GM18498 (cell line): Measurements from ENCODE around the gene GCNT2.
"Not testable (repeated sequence)": the region's sequence is repeated elsewhere in the genome, so short reads cannot be mapped to it uniquely, and the experiment has no call there.

Experiments
- ATAC-seq: cut with Tn5 transposase; IDR thresholded peaks from one replicate; pipeline ENCODE4 v1.9.1; 2021; ENCODE audit warnings: mild to moderate bottlenecking, moderate library complexity; ENCODE audit not compliant: unreplicated experiment

Gene GCNT2

DNA sequence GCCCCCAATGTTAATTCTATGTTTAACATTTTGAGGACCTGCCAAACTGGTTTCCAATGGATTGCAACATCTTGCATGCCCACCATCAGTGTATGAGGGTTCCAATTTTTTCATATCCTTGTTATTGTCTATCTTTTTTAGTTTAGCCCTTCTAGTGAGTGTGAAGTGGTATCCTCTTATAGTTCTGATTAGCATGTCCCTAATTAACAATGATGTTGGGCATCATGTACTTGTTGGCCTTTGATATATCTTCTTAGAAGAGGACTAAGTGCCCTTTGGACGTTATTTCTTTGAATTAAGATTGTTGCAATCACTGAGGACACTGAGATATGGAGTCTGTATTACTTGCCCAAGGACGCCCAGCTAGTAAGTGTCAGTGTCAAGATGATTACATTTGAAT is 22.3 kb downstream of the GCNT2 start:
- ATAC-seq: no peak

DNA sequence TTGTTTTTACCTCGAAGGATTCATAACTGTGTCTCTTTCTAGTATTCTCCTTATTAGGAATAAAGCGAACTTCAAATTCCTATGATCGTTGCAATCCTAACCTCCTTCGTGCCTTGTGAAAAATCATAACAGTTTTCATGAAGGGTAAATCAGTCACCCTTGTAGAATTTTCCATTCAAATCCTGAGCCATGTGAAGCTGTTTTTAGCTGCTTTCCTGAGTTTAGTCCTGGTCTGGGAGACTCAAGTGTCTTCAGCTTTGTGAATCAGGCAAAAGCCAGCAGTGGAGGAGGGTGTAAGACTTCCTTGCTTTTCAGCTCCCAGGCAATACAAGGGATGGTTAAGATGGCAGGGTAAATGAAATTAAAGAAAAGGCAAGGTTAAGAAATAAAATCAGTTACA is 24.3 kb downstream of the GCNT2 start:
- ATAC-seq: no peak

DNA sequence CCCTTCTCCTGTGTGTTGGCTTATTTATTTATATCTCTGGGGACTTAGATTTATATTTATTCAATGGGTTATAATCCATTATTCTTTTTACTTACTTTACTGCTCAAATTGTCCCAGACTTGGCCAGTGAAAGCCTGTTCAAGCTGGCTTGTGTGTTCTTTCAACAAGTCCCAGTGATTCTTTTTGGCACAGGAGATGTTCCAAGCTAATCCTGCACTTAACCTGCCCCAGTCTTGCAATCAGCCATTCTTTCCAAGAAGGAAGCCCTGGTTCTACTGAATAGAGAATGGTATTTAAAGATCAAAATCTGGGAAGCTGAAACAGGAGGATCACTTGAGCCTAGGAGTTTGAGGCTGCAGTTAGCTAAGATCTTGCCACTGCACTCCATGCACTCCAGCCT is 26.7 kb downstream of the GCNT2 start:
- no peak for ATAC-seq

DNA sequence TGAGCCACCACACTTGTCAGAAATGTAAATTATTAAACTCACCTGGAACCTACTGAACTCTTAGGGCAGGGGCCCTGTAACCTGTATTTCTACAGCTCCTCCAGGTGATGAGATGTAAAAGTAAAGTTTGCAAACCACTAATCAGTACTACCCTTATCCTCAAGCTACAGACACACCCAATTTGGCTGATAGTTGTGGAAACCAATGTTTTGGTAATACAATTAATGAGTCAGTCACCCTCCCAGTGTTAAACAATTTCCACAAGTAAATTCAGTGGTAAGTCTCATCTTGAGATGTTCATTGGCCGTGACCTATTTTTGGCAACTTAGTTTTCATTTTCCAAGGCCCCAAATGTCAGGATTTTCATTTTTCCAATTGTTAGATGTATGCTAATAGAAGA is 29.6 kb downstream of the GCNT2 start:
- no peak for ATAC-seq

DNA sequence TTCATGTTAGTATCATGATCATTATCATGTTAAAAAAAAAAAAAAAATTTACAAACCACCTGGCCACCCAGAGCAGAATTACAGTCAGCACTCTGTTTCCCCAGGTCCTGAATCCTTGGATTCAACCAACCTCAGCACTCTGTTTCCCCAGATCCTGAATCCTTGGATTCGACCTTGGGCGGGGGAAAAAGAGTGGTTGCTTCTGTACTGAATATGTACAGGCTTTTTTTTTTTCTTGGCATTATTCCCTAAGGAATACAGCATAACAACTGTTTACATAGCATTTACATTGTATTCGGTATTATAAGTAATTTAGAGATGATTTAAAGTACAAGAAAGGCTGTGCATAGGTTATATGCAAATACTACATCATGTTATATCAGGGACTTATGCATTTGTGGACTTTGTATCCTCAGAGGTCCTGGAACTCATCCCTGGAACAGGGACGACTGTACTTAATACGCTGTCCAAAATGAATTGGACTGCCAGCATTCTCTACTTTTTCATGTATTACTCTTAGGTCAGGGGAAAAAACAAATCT is 31.2 kb downstream of the GCNT2 start:
- no peak for ATAC-seq

DNA sequence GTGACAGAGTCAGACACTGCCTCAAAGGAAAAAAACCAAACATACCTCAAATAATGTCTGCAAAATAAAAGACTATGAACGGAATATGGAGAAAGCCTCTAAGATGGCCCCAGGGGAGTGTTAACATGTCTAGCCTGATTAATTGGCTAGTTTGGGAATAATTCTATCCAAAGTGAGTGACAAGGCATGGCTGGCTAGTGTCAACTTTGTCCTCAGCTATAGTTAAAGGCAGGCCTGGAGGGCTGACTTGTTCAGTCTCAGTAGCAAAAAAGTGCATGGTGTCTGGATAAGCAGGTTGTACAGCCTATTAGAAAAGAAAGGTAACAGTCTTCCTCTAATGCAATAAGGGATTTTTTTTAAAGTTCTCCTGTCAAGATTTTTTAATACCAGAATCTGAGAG is 32.7 kb downstream of the GCNT2 start:
- ATAC-seq: no peak

DNA sequence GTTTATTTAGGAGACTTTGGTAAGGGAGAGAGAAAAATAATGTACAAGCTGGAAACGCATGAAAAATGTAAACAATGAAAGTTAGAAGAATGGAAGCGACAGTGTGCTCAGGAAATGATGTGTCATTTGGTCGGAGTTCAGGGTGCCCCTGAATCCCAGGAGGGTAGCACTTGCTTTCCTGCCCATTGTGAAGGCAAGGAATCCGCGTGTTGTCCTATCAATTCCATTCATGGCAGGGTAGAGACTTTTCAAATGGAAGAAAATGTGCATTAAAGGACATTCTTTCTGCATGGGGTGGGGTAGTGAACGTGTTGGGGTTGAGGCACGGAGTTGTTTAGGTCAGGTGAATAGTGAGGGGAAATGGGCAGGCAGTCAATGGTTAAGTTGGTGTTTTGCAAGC is 33.7 kb downstream of the GCNT2 start:
- no peak for ATAC-seq

DNA sequence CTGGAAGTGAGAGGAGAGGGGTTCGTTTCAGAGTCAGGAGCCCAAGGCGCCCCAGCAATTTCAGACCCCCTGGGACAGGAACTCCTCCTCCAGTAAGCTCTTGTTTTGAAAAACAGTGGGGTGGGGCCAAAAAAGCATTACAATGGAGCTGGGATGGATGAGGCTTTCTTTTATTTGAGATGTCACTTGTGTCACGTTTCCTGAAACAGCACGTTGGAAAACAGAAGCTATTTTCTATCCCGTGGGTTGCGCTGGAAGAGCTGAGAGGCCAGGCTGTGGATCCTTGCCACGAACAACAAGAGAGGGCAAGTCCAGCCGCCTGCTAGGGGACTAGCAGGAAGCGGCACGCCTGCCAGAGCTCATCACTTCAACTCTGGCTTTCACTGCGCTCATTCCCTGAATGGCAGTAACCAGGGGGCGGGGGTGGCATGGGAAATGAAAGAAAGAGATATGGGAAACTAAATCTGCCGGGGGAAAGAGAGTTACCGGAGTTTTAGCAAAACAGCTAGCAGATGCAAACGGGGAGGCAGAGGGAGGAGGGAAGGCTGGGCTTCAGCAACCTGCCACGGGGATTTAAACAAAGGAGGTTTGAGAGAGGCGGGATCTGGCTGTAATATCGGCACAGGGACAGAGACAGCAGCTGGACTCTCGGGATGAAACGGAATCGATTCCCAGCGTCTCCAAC is 34.6 kb downstream of the GCNT2 start:
- ATAC-seq: no peak

DNA sequence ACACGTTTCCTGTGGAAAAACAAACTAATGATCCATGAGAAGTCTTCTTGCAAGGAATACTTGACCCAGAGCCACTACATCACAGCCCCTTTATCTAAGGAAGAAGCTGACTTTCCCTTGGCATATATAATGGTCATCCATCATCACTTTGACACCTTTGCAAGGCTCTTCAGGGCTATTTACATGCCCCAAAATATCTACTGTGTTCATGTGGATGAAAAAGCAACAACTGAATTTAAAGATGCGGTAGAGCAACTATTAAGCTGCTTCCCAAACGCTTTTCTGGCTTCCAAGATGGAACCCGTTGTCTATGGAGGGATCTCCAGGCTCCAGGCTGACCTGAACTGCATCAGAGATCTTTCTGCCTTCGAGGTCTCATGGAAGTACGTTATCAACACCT is 35.4 kb downstream of the GCNT2 start:
- no peak for ATAC-seq

DNA sequence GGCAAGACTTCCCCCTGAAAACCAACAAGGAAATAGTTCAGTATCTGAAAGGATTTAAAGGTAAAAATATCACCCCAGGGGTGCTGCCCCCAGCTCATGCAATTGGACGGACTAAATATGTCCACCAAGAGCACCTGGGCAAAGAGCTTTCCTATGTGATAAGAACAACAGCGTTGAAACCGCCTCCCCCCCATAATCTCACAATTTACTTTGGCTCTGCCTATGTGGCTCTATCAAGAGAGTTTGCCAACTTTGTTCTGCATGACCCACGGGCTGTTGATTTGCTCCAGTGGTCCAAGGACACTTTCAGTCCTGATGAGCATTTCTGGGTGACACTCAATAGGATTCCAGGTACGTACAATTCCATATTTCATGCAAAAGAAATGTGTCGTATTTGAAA is 35.8 kb downstream of the GCNT2 start:
- ATAC-seq: no peak

DNA sequence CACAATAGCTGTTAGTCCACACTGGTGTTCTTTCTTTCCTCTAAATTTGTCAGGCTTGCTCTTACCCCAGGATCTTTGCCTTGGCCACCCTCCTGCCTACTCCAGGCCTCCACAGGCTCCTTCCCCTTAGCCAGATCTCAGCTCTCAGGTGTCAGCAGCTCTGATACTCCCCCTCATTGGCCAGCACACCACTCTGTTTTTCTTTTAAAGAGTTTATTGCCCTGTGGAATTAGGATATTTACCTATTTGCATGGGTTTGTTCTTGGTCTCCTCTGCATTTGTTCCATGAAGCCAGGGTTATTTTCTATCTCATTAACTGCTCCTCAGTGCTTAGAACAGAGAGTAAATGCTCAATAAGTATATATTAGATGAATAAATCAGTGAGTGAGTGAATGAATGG is 36.8 kb downstream of the GCNT2 start:
- ATAC-seq: no peak

DNA sequence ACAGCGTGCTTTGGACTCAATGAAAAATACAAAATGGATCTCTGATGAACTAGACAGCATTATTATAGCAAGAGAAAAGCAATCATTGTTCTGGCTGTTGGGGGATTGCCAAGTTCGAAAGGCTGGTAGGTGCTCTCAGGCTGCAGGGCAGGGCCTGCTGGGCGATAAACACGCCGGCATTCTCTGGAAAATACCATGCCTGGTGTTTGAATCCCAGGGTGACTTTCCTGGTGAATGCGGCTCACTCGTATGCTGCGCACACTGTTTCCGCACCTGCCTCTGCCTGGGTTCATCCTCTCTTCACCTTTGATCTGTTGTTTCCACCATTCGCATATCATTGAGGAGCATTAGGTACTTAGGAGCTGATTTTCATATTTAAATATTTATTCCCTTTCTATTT is 37.4 kb downstream of the GCNT2 start:
- ATAC-seq: no peak

DNA sequence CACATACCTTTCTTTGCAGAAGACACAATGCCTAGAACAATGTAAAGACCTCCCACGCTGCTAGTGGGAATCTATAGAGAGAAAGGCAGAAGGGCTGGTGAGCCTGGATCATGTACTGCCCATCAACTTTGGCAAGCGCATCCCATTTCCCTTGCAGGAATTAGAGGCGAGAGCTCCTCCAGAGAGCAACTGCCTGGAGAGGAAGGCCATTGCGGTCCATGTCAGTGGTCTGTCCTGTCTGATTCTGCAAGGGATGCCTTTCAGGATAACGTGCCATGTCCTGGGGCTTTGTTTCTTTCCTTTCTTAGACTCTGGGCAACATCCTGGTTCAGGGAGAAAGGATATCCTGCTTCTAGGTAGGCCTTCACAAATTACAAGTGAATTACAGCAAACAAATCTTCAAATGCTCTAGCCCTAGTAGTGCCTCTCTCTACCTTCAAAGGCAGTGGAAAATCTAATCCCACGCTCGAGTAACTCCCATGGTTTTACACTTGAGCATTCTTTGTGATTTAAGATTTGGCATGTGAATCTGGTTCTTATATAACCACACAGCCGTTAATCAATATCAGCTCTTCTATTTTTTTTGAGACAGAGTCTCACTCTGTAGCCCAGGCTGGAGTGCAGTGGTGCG is 38.5 kb downstream of the GCNT2 start:
- ATAC-seq: no peak

DNA sequence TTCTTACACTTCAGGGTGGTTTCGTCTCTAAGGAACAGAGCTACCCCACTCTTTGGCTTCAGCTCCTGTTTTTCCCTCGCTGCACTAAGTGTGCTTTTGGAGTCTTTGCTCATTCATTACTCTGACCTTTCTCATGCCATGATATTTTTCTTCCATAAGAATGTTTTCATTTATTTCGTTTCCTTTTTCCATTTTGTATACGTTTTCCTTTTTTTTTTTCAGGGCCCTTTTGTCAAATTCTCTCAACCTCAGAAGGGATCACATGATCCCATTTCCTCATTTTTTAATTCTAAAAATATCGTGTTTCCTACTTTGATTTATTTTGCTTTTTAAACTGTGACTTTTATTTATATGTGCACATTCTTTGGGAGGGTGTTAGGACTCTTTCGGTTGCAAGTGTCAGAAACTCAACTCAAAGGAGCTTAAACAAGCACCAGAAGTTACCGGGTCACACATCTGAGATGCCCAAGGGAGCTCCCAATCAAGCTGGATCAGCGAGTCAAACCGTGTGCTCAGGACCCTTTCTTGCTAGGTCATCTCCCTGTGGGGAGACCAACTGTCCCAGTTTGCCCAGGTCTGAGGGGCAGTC is 40.6 kb downstream of the GCNT2 start:
- ATAC-seq: no peak

DNA sequence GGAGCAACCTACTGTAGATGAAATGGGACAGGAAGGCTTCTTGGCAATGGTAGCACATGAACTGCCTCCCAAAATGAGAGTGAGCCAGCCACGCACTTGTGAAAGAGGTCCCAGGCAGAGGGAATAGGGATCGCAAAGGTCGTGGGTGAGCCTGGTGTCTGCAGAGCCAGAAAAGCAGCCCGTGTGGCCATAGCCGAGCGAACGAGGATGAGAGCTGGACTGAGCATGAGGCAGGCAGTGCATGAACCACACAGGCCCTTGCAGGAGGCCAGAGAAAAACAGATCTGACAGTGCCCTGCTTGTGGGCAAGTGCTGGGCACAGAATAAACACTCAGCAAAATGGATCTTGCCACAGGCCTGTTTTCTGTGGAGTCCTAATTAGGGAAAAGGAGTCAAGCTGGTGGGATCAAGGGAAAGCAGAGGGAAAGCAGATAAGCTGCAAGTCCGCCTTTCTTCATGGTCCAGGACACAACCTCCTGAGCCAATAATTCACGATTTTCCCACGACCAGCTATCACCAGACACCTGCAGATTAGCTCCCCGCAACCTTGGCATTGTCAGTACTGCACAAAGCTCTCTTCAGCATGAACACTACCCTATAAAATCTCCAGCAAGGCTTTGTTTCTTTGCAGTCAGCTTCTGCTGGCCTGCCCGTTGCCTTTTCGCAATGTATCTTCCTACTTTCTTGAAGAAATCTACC is 44.0 kb downstream of the GCNT2 start:
- ATAC-seq: no peak

DNA sequence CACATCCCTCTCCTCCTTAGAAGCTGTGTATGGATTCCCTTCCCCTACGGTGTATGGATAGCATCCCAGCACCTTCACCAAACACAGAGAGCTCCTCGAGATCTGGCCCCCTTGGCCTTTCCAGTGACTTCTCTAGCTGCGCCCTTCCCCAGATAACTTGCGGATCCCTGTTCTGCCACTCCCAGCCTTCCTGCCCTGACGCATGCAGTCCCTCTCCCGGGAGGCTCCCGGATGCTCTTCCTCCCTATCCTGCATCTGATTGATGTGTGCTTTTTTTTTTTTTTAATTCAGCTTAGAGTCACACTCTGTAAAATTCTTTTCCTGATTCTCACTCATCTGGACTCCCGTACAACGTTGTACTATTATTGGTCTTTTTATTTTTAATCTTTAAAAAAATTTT is 44.8 kb downstream of the GCNT2 start:
- no peak for ATAC-seq

DNA sequence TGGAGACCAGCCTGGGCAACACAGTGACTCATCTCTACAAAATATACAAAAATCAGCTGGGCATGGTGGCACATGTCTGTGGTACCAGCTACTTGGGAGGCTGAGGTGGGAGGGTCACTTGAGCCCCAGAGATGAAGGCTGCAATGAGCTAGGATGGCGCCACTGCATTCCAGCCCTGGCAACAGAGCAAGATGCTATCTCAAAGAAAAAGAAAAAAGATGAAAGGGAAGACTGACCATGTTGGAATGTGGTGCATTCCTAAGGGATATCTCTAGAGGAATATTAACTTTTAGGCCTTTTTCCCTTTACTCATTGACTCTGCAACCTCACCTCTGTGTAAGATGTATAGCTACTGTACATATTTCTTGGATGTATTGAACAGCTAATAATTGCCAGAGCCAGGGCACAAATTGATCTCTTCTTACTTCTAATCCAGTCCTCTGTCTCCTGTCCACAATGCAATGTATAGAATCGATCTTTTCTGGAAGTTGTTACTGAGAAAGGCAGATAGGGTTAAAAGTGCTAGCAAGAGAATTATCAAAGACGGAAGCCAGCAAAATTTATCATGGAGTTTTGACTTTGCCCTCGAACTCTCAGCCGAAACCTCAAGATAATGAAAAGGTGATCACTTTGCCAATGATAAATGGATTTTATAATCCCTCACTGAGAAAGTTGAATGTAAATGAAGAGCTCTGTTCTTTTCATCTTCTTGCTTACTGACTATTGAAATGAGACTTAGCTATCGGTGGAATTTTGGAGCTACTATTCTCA is 46.3 kb downstream of the GCNT2 start:
- no peak for ATAC-seq

DNA sequence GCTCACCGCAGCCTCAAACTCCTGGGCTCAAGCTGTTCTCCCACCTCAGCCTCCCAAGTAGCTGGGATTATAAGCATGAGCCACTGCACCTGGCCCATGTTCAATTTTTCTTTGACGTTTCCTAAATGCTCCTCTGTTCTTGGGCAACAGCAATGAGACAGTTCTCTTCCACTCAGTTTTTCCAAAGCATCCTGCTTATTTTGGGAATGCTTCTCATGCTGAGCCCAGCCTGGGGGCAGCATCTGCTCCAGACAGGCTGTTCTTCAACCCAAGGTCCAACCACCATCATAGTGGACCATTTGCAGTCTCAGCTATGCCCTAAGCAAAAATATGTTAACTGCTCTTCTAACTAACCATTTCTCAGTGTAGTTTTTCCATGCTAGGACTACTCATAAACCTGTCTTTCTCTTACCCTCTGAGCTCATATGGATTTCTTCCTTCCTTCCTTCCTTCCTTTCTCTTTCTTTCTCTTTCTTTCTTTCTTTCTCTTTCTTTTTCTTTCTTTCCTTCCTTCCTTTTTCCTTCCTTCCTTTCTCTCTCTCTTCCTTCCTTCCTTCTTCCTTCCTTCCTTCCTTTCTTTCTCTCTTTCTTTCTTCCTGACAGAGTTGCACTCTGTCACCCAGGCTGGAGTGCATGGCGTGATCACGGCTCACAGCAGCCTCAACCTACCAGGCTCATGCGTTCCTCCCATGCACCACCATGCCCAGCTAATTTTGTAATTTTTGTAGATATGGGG is 48.4 kb downstream of the GCNT2 start:
- no peak for ATAC-seq

DNA sequence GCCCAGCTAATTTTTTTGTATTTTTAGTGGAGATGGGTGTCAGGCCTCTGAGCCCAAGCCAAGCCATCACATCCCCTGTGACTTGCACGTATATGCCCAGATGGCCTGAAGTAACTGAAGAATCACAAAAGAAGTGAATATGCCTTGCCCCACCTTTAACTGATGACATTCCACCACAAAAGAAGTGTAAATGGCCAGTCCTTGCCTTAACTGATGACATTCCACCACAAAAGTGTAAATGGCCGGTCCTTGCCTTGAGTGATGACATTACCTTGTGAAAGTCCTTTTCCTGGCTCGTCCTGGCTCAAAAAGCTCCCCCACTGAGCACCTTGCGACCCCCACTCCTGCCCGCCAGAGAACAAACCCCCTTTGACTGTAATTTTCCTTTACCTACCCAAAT is 54.4 kb downstream of the GCNT2 start:
- not testable (repeated sequence) for ATAC-seq

DNA sequence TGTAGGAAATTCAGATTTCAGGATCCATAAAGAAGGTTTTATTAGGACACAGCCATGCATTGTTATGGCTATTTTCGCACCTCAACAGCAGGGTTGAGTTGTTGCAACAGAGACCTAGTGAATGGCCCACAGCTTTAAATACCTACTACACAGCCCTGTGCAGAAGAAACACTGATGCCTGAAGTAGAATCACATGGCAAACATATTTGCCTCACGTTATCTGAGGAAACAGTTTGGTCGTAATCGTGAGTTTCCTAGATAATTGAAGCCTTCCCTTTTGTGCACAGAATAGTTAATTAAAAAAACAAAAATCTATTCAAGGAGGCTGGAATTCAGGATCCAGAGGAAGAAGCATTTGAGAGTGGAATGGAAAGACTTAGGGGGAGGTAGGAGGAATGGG is 55.1 kb downstream of the GCNT2 start:
- no peak for ATAC-seq
